Endothelial cell of umbilical vein (primary cell): ENCODE data around the gene ABCB6. TPM values are rescaled to one million over a fixed set of nuclear protein-coding genes. Genes with fewer than 3 reads are reported as not detected.

Experiments
- BruUV-seq: library from RNA; stranded (reverse); fragments of 400-500 nt; replicated peaks from 2 replicates; lab custom pipeline; 2021; lab: Mats Ljungman, UMichigan
- CTCF ChIA-PET: fragments of 300-600, 350-600 bp; sonication (Branson Sonifier 250); formaldehyde crosslinking; loops from one replicate; lab custom pipeline; 2021; ENCODE audit warnings: antibody characterized with exemption, inconsistent platforms; lab: Charles Lee
- POLR2A ChIA-PET: fragments of 300-600, 350-600 bp; sonication (Branson Sonifier 250); formaldehyde crosslinking; loops from one replicate; lab custom pipeline; 2021; ENCODE audit warnings: antibody characterized with exemption, inconsistent platforms; lab: Charles Lee
- DNase-seq: peaks from one replicate; pipeline ENCODE4 v3.0.0-alpha.2; 2011; ENCODE audit warnings: low read depth, low spot score
- FAIRE-seq: peaks from 2 replicates; lab custom pipeline; 2011; peaks lifted over from hg19 to GRCh38; lab: Jason Lieb, UNC
- H2AFZ ChIP-seq: 2 replicates; pipeline ENCODE4 v1.6.0; 2012; ENCODE audit warnings: low read depth, low read length, control low read depth, inconsistent platforms
- H3K27ac ChIP-seq: 2 replicates; pipeline ENCODE4 v1.5.1; 2011; ENCODE audit warnings: low read depth, mild to moderate bottlenecking, control low read depth, low read length, moderate library complexity; ENCODE audit not compliant: insufficient read depth
- H3K27me3 ChIP-seq, 2 experiments: 2 replicates each; pipeline versions ENCODE4 v1.6.0 to v1.6.1; 2011; ENCODE audit warnings: low read length in 2 of 2, mixed read lengths in 1 of 2; ENCODE audit not compliant: control insufficient read depth in 2 of 2, insufficient read depth in 2 of 2
- H3K36me3 ChIP-seq, 2 experiments: 2 replicates in 1 of 2; 3 replicates in 1 of 2; pipeline ENCODE4 v1.5.1; 2011; ENCODE audit warnings: low read length in 2 of 2, mild to moderate bottlenecking in 1 of 2, moderate library complexity in 1 of 2; ENCODE audit not compliant: control insufficient read depth in 2 of 2, insufficient read depth in 2 of 2; ENCODE audit errors: extremely low read depth in 1 of 2
- H3K4me1 ChIP-seq: 3 replicates; pipeline ENCODE4 v1.5.1; 2011; ENCODE audit warnings: mild to moderate bottlenecking, low read length; ENCODE audit not compliant: control insufficient read depth, insufficient read depth; ENCODE audit errors: extremely low read depth
- H3K4me2 ChIP-seq: 2 replicates; pipeline ENCODE4 v1.6.1; 2011; ENCODE audit warnings: low read length, control low read depth, mixed read lengths; ENCODE audit not compliant: insufficient read depth
- H3K4me3 ChIP-seq, 3 experiments: fragments of 200-600 bp in 1 of 3; sonication (generic), shearing (Covaris generic) in 1 of 3; replicated peaks in 1 of 3; 2 replicates each; pipeline ENCODE4 v1.5.1; 2011 to 2016; ENCODE audit warnings: control low read depth in 3 of 3, low read length in 3 of 3, mild to moderate bottlenecking in 2 of 3, inconsistent platforms in 1 of 3, low read depth in 1 of 3, moderate library complexity in 1 of 3; ENCODE audit not compliant: insufficient read depth in 1 of 3
- H3K79me2 ChIP-seq: 2 replicates; pipeline ENCODE4 v1.6.0; 2012; ENCODE audit warnings: low read length, inconsistent platforms; ENCODE audit not compliant: control insufficient read depth, insufficient read depth
- H3K9ac ChIP-seq: replicated peaks from 2 replicates; pipeline ENCODE3; 2011; ENCODE audit warnings: low read length, control low read depth; ENCODE audit not compliant: insufficient read depth; ENCODE audit errors: extremely low read depth
- H3K9me1 ChIP-seq: replicated peaks from 3 replicates; pipeline ENCODE4 v1.6.0; 2011; ENCODE audit warnings: mild to moderate bottlenecking, low read length; ENCODE audit not compliant: control insufficient read depth, insufficient read depth; ENCODE audit errors: extremely low read depth
- H3K9me3 ChIP-seq: replicated peaks from 2 replicates; pipeline ENCODE4 v1.5.1; 2012; ENCODE audit warnings: low read length, inconsistent platforms; ENCODE audit not compliant: control insufficient read depth, insufficient read depth
- H4K20me1 ChIP-seq: replicated peaks from 2 replicates; pipeline ENCODE3; 2011; ENCODE audit warnings: mild to moderate bottlenecking, low read length; ENCODE audit not compliant: control insufficient read depth, insufficient read depth; ENCODE audit errors: extremely low read depth
- CTCF ChIP-seq, 2 donors: IDR thresholded peaks; 1 replicate in 1 of 2; 2 replicates in 1 of 2; pipeline ENCODE4 v1.5.1; 2011; ENCODE audit warnings: low read length in 2 of 2, mild to moderate bottlenecking in 2 of 2, moderate library complexity in 2 of 2, control low read depth in 1 of 2, inconsistent platforms in 1 of 2, low read depth in 1 of 2; ENCODE audit not compliant: insufficient read depth in 1 of 2; ENCODE audit errors: extremely low read depth in 1 of 2
- FOS ChIP-seq: IDR thresholded peaks from 2 replicates; pipeline ENCODE4 v1.6.1; 2011; ENCODE audit warnings: mild to moderate bottlenecking, low read length, moderate library complexity, borderline replicate concordance; ENCODE audit not compliant: insufficient read depth
- GATA2 ChIP-seq: IDR thresholded peaks from 2 replicates; pipeline ENCODE4 v1.7.0; 2011; ENCODE audit warnings: low read depth, mild to moderate bottlenecking, moderate library complexity, mixed read lengths, low read length; ENCODE audit not compliant: insufficient read length, insufficient read depth
- JUN ChIP-seq: IDR thresholded peaks from 2 replicates; pipeline ENCODE4 v1.6.1; 2011; ENCODE audit warnings: borderline replicate concordance, low read depth; ENCODE audit not compliant: insufficient read length, insufficient read depth
- POLR2AphosphoS5 ChIP-seq: IDR thresholded peaks from 2 replicates; pipeline ENCODE4 v1.6.1; 2012; ENCODE audit warnings: low read depth, mild to moderate bottlenecking, control low read depth, low read length, moderate library complexity; ENCODE audit not compliant: insufficient read depth
- dilution Hi-C: fragments of 300-500 bp; cut with MboI; formaldehyde crosslinking; loops from one replicate; pipeline ENCODE4 v1.15.0; 2019; ENCODE audit warnings: low sequenced_read_pairs; ENCODE audit not compliant: extremely low pct_ligation_motif_present
- intact Hi-C: fragments of 100-400 bp; cut with micrococcal nuclease; formaldehyde crosslinking; loops from one replicate; pipeline ENCODE4 v1.10.0; 2022
- polyA plus RNA-seq, 4 experiments: library from polyadenylated mRNA; depleted of rRNA in 3 of 4; stranded (reverse) in 3 of 4; unstranded in 1 of 4; fragments of >200 nt; gene quantifications; 2 replicates each; pipeline versions ENCODE4 v1.2.1 to v1.2.3, GENCODE V29; 2011 to 2012; ENCODE audit warnings: missing spikeins in 1 of 4
- total RNA-seq: library from RNA; stranded (reverse); gene quantifications from 2 replicates; pipeline ENCODE4 v1.2.3, GENCODE V29; 2021

ABCB6 gene
- total and polyA plus RNA-seq, 2 donors (not counting 3 experiments of a cell fraction or from before 2014, with no cell fraction given) = 25.7 to 32.5 TPM

GRCh38 chr2:219186754-219187456, 31.9 kb downstream of the ABCB6 start:
- peaks cover 2 to 23% of the 10 kb centered on the region in 2 experiments for H3K36me3 ChIP-seq
- no peak overlapping the region for H3K4me3 ChIP-seq
- no TSS peak for BruUV-seq
- DNase-seq = no peak
- H3K4me2 ChIP-seq = no peak overlapping the region
- TF ChIP-seq JUN (no peak), FOS (no peak)
- H3K9me3 ChIP-seq = no peaks in the 10 kb centered on the region
- POLR2A ChIA-PET = interaction anchor here (0.8 kb wide), 1 partner anchor 15 kb away, joined by 7 read pairs; no protein-coding TSS in a partner anchor
- intact Hi-C loops = no loop called here
- no peaks in the 10 kb centered on the region for H4K20me1 ChIP-seq
- dilution Hi-C loops = no loop called here
- H3K27ac ChIP-seq = no peak overlapping the region
- H2AFZ ChIP-seq = no peak overlapping the region
- no peaks in the 10 kb centered on the region for H3K27me3 ChIP-seq
- H3K9ac ChIP-seq = no peak overlapping the region
- H3K4me1 ChIP-seq = no peaks in the 10 kb centered on the region
- FAIRE-seq = no peak
- no peaks in the 10 kb centered on the region for H3K9me1 ChIP-seq
- no peaks in the 10 kb centered on the region for H3K79me2 ChIP-seq
- CTCF ChIA-PET = no interaction called here

GRCh38 chr2:219184121-219184520, 34.6 kb downstream of the ABCB6 start:
- Histone ChIP-seq H3K36me3 (peaks cover 15 to 39% of the 10 kb centered on the region in 2 experiments), H3K27ac (no peak overlapping the region), H3K9me3 (no peaks in the 10 kb centered on the region), H3K9ac (no peak overlapping the region), H3K27me3 (no peaks in the 10 kb centered on the region), H4K20me1 (no peaks in the 10 kb centered on the region), H2AFZ (no peak overlapping the region), H3K79me2 (peaks cover 9% of the 10 kb centered on the region), H3K4me1 (peaks cover 4% of the 10 kb centered on the region), H3K4me2 (no peak overlapping the region), H3K4me3 (no peak overlapping the region), H3K9me1 (no peaks in the 10 kb centered on the region)
- ChIA-PET CTCF (interaction anchor here (0.7 kb wide), 1 partner anchor 204 kb away, joined by 3 read pairs; no protein-coding TSS in a partner anchor), POLR2A (no interaction called here)
- dilution Hi-C loops (no loop called here), intact Hi-C loops (no loop called here)
- no peak for TF ChIP-seq CTCF (IDR thresholded peaks at IDR 0.05; ENCODE audit: extremely low read depth in 1 of 2, insufficient read depth in 1 of 2, low read depth in 1 of 2, low read length in 2 of 2)
- no peak for TF ChIP-seq GATA2
- no peak for TF ChIP-seq POLR2AphosphoS5
- BruUV-seq = no TSS peak
- no peak for DNase-seq
- no peak for FAIRE-seq
